Fibroblast of lung (primary cell): ENCODE measurements around the gene TAS1R3. TPM values are rescaled to one million over a fixed set of nuclear protein-coding genes. Genes with fewer than 3 reads are reported as not detected.

Experiments used
- DNase-seq, 2 donors: peaks; one replicate each; pipeline versions ENCODE4 v3.0.0 to v3.0.0-alpha.2; 2010; ENCODE audit warnings: low read depth in 2 of 2
- H2AFZ ChIP-seq: 2 replicates; pipeline ENCODE4 v1.5.1; 2012; ENCODE audit warnings: low read length, control low read depth, inconsistent platforms
- H3K27ac ChIP-seq: 2 replicates; pipeline ENCODE4 v1.5.1; 2011; ENCODE audit warnings: low read length, control low read depth; ENCODE audit not compliant: insufficient read depth
- H3K27me3 ChIP-seq: 2 replicates; pipeline ENCODE4 v1.5.1; 2011; ENCODE audit warnings: mild to moderate bottlenecking, low read length; ENCODE audit not compliant: control insufficient read depth, insufficient read depth
- H3K36me3 ChIP-seq: 2 replicates; pipeline ENCODE4 v1.5.1; 2011; ENCODE audit warnings: low read length; ENCODE audit not compliant: control insufficient read depth, insufficient read depth
- H3K4me1 ChIP-seq: 2 replicates; pipeline ENCODE4 v1.5.1; 2011; ENCODE audit warnings: low read length; ENCODE audit not compliant: control insufficient read depth, insufficient read depth; ENCODE audit errors: extremely low read depth
- H3K4me2 ChIP-seq: 2 replicates; pipeline ENCODE4 v1.5.1; 2011; ENCODE audit warnings: low read length, control low read depth; ENCODE audit not compliant: insufficient read depth; ENCODE audit errors: extremely low read depth
- H3K4me3 ChIP-seq, 4 experiments: fragments of 200-600 bp in 1 of 4; sonication (generic) in 1 of 4; replicated peaks in 1 of 4; 2 replicates each; pipeline ENCODE4 v1.5.1; 2011 to 2016; ENCODE audit warnings: low read length in 4 of 4, low read depth in 3 of 4, mild to moderate bottlenecking in 3 of 4, control low read depth in 2 of 4, inconsistent platforms in 1 of 4, mixed read lengths in 1 of 4; ENCODE audit not compliant: insufficient read depth in 1 of 4; ENCODE audit errors: control extremely low read depth in 1 of 4
- H3K79me2 ChIP-seq: 2 replicates; pipeline ENCODE4 v1.5.1; 2012; ENCODE audit warnings: mild to moderate bottlenecking, low read length, inconsistent platforms; ENCODE audit not compliant: control insufficient read depth, insufficient read depth
- H3K9ac ChIP-seq: 2 replicates; pipeline ENCODE4 v1.5.1; 2011; ENCODE audit warnings: mild to moderate bottlenecking, low read length, control low read depth; ENCODE audit not compliant: insufficient read depth
- H3K9me3 ChIP-seq: 2 replicates; pipeline ENCODE4 v1.5.1; 2012; ENCODE audit warnings: low read depth, low read length; ENCODE audit not compliant: control insufficient read depth, insufficient read depth
- H4K20me1 ChIP-seq: 2 replicates; pipeline ENCODE4 v1.5.1; 2011; ENCODE audit warnings: low read length; ENCODE audit not compliant: control insufficient read depth, insufficient read depth; ENCODE audit errors: extremely low read depth
- CTCF ChIP-seq, 2 donors: IDR thresholded peaks in 1 of 2; conservative IDR thresholded peaks in 1 of 2; 1 replicate in 1 of 2; 2 replicates in 1 of 2; pipeline ENCODE4 v1.5.1; 2011 to 2012; ENCODE audit warnings: low read length in 2 of 2, control low read depth in 1 of 2, inconsistent platforms in 1 of 2, low read depth in 1 of 2, mild to moderate bottlenecking in 1 of 2
- EZH2 ChIP-seq: IDR thresholded peaks from 2 replicates; pipeline ENCODE4 v1.5.1; 2012; ENCODE audit warnings: low read length, control low read depth, mild to moderate bottlenecking; ENCODE audit errors: missing control alignments
- polyA plus RNA-seq, 2 donors: library from polyadenylated mRNA; depleted of rRNA in 1 of 2; stranded (reverse) in 1 of 2; unstranded in 1 of 2; fragments of >200 nt; gene quantifications; 2 replicates each; pipeline ENCODE4 v1.2.1, GENCODE V29; 2011 to 2012; ENCODE audit warnings: missing spikeins in 1 of 2
- total RNA-seq: library from RNA; depleted of rRNA; stranded (reverse); fragments of >200 nt; gene quantifications from 2 replicates; pipeline ENCODE4 v1.2.1, GENCODE V29; 2014

The TAS1R3 gene
- total and polyA plus RNA-seq, 2 donors (not counting 1 experiment from before 2014, with no cell fraction given), result 0.02 to 0.17 TPM

DNA sequence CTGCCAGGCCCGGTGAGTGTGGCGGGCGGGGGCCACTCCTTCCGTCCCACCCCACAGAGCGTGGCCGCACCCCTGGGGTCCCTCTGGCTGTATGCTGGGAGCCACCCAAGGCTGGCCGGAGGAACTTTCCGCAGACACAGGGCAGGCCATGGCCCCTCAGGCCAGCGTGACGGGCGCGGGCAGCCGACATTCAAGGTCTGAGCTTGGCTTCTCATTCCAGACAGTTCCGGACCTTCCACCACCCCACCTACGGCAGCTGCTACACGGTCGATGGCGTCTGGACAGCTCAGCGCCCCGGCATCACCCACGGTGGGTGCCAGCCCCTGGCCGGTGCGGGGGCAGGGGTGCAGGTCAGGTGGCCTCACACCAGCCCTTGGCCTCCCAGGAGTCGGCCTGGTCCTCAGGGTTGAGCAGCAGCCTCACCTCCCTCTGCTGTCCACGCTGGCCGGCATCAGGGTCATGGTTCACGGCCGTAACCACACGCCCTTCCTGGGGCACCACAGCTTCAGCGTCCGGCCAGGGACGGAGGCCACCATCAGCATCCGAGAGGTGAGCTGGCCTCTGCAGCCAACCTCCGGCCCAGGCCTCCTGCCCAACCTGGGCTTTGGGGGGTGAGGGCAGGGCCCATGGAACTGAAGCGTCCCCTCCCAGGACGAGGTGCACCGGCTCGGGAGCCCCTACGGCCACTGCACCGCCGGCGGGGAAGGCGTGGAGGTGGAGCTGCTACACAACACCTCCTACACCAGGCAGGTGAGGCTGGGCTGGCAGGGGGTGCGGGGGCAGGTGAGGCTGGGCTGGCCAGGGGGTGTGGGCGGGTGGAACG lies 43.6 kb upstream of the TAS1R3 start:
- no peaks in the 10 kb centered on the region for H3K36me3 ChIP-seq
- H3K4me2 ChIP-seq, result no peak overlapping the region
- H4K20me1 ChIP-seq, result no peaks in the 10 kb centered on the region
- TF ChIP-seq EZH2 (no peak), CTCF (conservative IDR thresholded peaks at IDR 0.05 in 1 of 2, IDR thresholded peaks at IDR 0.05 in 1 of 2; ENCODE audit: low read depth in 1 of 2, low read length in 2 of 2) (no peak)
- no peaks in the 10 kb centered on the region for H3K4me1 ChIP-seq
- no peak for DNase-seq
- H3K4me3 ChIP-seq, result no peak overlapping the region
- H2AFZ ChIP-seq, result no peak overlapping the region
- H3K27me3 ChIP-seq, result no peaks in the 10 kb centered on the region
- H3K9ac ChIP-seq, result no peak overlapping the region
- H3K9me3 ChIP-seq, result no peaks in the 10 kb centered on the region
- no peaks in the 10 kb centered on the region for H3K79me2 ChIP-seq
- no peak overlapping the region for H3K27ac ChIP-seq

DNA sequence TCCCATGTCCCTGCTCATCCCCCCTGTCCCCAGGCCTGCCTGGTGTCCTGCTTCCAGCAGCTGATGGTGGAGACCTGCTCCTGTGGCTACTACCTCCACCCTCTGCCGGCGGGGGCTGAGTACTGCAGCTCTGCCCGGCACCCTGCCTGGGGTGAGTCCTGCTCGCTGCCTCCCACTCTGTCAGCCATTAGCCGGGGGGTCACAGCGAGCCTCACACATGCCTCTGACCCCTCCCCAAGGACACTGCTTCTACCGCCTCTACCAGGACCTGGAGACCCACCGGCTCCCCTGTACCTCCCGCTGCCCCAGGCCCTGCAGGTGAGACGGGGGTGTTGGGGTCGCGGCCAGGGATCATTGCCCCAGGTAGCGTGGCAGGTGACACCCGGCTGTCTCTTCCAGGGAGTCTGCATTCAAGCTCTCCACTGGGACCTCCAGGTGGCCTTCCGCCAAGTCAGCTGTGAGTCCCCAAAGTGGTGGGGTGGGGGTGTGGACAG lies 40.8 kb upstream of the TAS1R3 start:
- no peaks in the 10 kb centered on the region for H3K79me2 ChIP-seq
- H3K4me1 ChIP-seq, result no peaks in the 10 kb centered on the region
- H3K9me3 ChIP-seq, result no peaks in the 10 kb centered on the region
- H3K4me2 ChIP-seq, result no peak overlapping the region
- DNase-seq, result peak; percentile 27 to 39
- no peak overlapping the region for H3K27ac ChIP-seq
- peaks cover 12% of the 10 kb centered on the region for H3K36me3 ChIP-seq
- H4K20me1 ChIP-seq, result no peaks in the 10 kb centered on the region
- H3K27me3 ChIP-seq, result no peaks in the 10 kb centered on the region
- no peak overlapping the region for H3K4me3 ChIP-seq
- no peak overlapping the region for H3K9ac ChIP-seq
- peak; percentile 62 to 64 for TF ChIP-seq CTCF (conservative IDR thresholded peaks at IDR 0.05 in 1 of 2, IDR thresholded peaks at IDR 0.05 in 1 of 2; ENCODE audit: low read depth in 1 of 2, low read length in 2 of 2)
- TF ChIP-seq EZH2, result no peak
- no peak overlapping the region for H2AFZ ChIP-seq

GRCh38 chr1:1291023-1291528 lies 40.0 kb upstream of the TAS1R3 start:
- TF ChIP-seq EZH2 (no peak), CTCF (conservative IDR thresholded peaks at IDR 0.05 in 1 of 2, IDR thresholded peaks at IDR 0.05 in 1 of 2; ENCODE audit: low read depth in 1 of 2, low read length in 2 of 2) (no peak)
- H3K4me3 ChIP-seq, result no peak overlapping the region
- H2AFZ ChIP-seq, result no peak overlapping the region
- no peak for DNase-seq
- H3K36me3 ChIP-seq, result peaks cover 18% of the 10 kb centered on the region
- H3K79me2 ChIP-seq, result no peaks in the 10 kb centered on the region
- H3K4me1 ChIP-seq, result no peaks in the 10 kb centered on the region
- H3K27ac ChIP-seq, result no peak overlapping the region
- no peak overlapping the region for H3K9ac ChIP-seq
- H3K4me2 ChIP-seq, result no peak overlapping the region
- H3K9me3 ChIP-seq, result no peaks in the 10 kb centered on the region
- no peaks in the 10 kb centered on the region for H3K27me3 ChIP-seq
- no peaks in the 10 kb centered on the region for H4K20me1 ChIP-seq
